GM21825 (cell line): ENCODE results near the gene ARIH2.

Source experiments
- ATAC-seq: cut with Tn5 transposase; IDR thresholded peaks from one replicate; pipeline ENCODE4 v1.9.1; 2021; ENCODE audit warnings: mild to moderate bottlenecking, moderate library complexity; ENCODE audit not compliant: unreplicated experiment

The ARIH2 gene

DNA sequence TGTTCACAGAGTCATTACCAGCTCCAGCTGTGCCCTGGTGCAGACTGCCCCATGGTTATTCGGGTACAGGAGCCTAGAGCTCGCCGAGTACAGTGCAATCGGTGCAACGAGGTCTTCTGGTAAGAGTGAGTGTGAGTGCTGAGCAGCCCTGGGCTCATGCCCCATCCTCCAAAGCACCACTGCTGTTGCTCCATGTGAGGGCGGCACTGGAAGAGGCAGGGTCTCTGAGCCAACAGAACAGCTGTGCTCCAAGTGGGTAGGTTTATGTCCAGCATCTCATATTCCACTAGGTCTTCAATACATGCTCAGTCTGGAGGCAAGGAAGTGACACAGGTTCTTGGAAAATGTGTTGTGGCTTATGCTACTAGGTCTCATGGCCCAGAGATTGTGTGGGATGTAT, 51.9 kb downstream of the ARIH2 start:
- ATAC-seq = no peak

- no peak for ATAC-seq
Observed at GRCh38 chr3:48974076-48974864, 55.6 kb downstream of the ARIH2 start.

GRCh38 chr3:48979451-48979850, 60.8 kb downstream of the ARIH2 start:
- no peak for ATAC-seq

- no peak for ATAC-seq
Observed at GRCh38 chr3:48980295-48980694, 61.7 kb downstream of the ARIH2 start.

DNA sequence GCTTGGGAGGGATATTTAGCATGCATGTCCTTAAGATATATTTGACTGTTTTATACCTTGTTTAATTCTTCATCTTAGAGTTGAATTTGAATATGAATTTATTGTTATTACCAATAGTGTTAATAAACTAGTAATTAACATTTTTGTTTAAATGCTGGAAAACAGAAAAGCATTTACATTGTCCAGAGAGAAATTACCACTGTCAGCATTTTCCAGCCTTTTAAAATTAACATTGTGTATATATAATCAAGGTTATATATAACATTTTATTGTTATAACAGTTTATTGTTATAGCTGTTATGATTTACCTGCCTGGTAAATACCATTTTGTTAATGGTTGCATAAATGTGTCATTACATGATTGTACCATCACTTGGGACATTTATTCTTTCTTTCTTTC, 63.4 kb downstream of the ARIH2 start:
- no peak for ATAC-seq

DNA sequence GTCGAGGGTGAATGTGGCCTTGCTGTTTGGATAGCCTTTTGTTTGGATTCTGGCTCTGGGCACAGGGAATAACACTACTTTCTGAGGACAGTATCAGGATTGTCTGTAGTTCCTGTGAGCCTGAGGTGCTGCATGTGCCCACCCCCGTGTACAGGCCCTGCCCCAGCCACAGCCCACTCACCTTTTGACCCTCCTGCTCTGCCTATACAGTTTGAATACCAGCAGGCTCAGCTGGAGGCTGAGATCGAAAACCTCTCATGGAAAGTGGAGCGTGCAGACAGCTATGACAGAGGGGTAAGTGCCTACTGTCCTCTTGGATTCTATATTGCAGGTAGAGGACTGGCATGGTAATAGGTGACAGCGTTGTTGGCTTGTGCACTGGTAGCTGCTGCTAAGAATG, 64.0 kb downstream of the ARIH2 start:
- no peak for ATAC-seq

- ATAC-seq = no peak
Observed at GRCh38 chr3:48983096-48983495, 64.5 kb downstream of the ARIH2 start.

GRCh38 chr3:48984663-48985062, 66.0 kb downstream of the ARIH2 start:
- ATAC-seq = no peak

DNA sequence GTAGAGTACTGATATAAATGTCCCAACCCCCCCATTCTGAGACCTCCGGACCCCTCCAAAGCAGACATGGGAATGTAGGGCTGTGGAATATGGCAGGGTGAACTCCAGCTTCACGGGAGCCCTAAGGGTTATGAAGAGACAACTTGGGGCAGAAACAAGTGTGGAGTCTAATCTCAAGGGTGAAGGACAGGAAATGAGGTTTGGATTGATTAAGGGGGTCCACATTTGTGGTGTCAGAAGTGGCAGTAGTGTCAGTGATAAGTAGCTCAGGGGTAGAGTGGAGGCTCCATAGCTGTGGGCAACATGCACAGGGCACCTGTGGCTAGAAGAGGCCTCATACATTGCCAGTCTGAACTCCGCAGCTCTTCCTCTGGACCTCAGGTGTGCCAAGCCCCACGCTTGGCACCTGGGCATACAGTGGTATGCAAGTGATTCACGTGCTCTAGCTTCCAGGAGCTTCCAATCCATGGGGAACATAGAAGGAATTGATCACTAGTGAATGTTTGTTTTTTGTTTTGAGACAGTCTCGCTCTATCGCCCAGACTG, 67.3 kb downstream of the ARIH2 start:
- ATAC-seq = no peak

DNA sequence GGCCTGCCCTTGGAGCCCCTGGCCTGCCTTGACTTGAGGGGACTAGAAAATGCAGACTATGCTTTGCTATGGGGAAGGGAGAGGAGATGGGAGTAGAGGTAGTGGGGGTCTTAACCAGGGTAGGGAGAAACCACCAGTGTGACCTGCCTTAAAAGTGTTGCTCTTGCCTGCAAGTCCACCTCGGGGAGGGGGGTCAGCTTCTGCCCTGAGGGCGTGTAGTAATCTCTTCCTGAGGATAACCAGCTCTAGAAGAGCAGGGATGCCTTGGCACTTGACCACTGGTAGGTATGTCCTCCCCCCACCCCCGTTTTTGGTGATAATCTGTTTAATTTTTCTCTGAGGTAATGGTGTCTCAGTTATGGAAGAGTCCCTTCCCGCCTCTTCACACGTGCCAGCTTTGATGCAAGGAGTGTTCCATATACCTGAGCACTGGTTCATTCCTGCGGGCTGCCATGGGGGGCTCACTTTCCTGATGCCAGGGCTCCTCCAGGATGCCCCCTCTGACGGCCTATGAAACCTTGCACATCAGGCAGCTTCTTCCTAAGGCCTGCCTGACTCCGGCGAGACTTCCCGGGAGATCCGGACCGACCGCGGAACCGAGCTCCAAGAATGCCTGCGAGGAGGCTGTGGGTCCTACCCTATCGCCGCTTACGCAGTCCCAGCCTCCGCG, 70.6 kb downstream of the ARIH2 start:
- no peak for ATAC-seq

DNA sequence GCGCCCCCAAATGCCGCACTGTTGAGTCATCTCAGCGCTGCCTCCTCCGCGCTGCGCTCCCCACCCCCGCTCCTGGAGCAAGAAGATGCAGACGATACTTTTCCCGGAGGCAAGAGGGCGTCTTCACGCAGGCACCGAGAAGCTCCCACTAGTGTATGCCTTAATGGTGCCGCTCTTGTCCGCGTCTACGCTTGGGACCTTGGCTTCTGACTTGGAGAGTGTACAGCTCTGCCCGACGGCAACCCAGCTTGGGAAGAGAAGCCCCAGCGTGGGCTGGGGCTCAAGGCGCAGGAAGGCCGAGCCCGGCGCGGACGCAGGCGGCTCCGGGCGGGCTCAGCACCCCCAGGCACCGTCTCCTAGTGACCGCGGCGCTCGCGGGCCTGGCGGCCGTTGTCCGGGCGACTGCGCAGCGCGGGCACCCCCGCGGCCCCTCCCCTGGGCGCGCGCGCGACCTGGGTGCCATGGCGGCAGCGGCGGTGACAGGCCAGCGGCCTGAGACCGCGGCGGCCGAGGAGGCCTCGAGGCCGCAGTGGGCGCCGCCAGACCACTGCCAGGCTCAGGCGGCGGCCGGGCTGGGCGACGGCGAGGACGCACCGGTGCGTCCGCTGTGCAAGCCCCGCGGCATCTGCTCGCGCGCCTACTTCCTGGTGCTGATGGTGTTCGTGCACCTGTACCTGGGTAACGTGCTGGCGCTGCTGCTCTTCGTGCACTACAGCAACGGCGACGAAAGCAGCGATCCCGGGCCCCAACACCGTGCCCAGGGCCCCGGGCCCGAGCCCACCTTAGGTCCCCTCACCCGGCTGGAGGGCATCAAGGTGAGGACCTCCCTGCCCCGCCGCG, 71.4 kb downstream of the ARIH2 start, which contains the start of gene P4HTM:
Gene P4HTM, plus strand, starts transcription at position 446 of the 840 bp plus-strand sequence. Its CDS starts 16 bp downstream, at position 462.
- peak; percentile 58 for ATAC-seq

DNA sequence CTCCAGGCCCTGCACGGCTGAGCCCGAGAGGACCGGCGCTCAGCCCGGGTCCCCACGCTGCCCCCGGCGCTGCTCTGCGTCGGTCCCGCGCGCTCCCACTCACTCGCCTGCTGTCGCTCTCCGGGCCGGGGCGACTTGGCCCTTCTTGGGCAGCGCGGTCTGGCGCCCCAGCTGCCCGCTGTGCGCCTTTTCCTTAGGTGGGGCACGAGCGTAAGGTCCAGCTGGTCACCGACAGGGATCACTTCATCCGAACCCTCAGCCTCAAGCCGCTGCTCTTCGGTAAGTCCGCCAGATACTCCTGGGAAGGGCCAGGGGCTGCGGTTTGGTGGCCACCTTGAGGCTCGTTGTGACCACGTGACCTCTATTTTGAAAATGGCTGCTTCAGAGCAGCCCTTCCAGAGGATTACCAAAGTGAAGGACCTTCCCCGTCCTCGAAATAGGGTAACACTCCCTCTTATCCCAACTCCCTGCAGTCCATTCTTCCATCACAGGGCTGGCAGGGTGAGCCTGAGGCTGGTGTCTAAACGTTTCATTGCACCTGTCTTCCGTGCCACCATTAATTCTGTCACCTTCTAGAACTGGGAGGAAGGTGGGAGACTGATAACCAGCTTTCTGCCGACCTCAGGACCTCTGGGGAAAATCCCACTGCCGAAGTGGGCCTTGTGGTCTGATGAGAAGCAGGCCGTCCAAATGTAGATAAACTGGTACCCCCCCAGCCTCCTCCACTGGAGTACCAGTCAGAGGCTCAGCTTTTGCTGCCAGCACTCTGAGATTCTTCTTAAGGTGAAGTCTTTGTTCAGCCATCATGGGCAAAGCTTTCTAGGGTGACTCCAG, 72.2 kb downstream of the ARIH2 start:
- ATAC-seq = peak; percentile 17

GRCh38 chr3:48991851-48992545, 73.4 kb downstream of the ARIH2 start:
- no peak for ATAC-seq

DNA sequence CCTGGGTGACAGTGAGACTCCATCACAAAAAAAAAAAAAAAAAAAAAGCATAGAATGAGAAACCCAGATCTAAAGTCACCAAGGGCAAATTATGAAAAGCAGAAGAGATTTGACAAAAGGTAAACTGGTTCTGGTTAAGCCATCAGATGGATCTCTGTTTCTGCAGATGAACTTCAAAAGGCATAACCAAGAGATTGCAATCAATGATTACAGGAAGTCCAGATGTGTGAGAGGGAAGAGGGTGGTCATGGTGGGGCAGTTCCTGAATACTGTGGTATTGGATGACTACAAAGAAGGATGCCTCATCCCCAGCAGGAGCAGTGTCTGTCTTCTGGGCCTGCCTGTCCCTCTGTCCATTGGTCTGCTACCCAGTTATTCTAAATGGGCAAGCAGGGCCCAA, 75.2 kb downstream of the ARIH2 start:
- ATAC-seq = no peak

DNA sequence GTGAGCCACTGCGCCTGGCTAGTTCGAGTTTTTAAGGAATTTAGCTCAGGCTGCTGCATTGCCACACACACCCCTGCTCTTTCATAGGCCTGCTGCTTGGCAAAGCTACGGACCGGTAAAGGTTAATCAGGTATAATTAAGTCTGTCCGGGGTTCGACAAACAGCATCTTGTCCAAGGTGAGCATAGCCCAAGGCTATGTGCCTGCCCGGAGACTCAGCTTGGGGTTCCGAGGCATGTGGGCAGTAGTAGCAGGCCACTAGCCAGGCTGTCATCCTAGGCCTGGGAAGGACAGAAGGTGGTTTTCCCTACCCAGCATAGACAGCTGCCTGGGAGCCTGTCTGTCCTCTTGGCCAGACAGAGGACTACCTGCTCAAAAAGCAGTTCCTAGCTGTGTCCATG, 78.0 kb downstream of the ARIH2 start:
- ATAC-seq = no peak

- ATAC-seq = no peak
Observed at GRCh38 chr3:48997102-48997635, 78.5 kb downstream of the ARIH2 start.

DNA sequence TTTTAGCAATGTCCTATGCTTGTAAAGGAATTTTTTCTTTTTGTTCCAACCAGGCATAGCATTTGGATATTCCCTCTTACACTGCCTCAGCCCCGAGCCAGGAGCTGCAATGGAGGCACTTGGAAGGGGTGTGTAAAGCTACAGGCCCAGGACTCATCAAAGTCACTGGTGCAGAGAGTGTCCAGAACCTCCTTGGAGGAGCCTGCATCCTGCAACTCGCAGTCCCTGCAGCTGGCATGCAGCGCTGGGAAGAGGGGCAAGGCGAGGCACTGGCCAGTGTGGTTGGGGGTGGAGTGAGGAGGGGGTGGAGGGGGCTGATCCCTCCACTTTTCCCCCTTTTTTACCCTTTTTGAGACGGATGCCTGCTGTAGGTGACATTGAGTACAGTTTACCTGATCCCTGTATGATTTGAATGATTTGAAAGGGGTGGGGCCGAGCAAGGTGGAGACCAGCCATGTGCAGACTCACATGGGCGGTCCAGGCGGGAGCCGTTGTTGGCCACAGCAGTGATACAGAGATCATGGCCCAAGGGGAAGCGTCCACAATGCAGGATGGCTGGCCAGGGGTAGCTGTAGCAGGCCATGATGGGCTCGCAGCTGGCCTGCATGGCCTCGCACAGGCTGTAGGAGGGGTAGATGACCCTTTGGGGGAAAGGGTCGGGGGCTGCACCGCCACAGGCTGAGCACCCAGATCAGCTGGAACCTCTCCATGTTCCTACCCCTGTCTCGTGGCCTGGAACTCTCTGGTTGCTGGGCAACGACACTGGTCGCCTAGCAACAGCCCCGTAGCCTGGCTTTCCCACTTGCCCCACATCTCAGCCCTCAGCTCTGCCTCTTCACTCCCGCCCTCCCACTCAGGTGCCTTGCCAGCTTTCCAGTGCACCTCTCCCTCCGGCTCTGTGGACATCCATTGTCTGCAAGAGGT, 79.3 kb downstream of the ARIH2 start:
- no peak for ATAC-seq

GRCh38 chr3:48999085-48999858, 80.6 kb downstream of the ARIH2 start:
- ATAC-seq = no peak
